Measurements from ENCODE around the gene TRAF3.
"Not testable (repeated sequence)": the region's sequence is repeated elsewhere in the genome, so short reads cannot be mapped to it uniquely, and the experiment has no call there.

TRAF3 gene

DNA sequence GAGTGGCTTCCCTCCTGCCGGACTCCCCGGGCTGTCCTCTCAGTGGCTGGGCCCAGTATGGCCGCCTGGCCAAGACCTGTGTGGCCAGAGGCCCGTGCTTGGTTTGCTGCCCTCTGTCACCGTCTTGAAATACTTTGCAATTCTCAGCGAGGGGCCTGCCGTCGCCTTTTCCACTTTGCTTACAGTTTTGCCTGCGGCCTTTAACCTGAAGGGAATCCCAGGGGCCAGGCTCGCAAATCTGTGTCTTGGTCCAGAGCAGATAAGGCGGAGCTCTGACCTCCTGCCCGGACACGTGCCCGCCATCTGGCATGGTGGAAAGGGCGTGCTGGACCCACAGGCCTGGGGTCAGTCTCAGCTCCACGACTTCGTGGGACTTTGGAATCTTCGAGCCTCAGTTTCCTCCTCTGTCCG lies 134.3 kb downstream of the TRAF3 start:
- no peak for DNase-seq

DNA sequence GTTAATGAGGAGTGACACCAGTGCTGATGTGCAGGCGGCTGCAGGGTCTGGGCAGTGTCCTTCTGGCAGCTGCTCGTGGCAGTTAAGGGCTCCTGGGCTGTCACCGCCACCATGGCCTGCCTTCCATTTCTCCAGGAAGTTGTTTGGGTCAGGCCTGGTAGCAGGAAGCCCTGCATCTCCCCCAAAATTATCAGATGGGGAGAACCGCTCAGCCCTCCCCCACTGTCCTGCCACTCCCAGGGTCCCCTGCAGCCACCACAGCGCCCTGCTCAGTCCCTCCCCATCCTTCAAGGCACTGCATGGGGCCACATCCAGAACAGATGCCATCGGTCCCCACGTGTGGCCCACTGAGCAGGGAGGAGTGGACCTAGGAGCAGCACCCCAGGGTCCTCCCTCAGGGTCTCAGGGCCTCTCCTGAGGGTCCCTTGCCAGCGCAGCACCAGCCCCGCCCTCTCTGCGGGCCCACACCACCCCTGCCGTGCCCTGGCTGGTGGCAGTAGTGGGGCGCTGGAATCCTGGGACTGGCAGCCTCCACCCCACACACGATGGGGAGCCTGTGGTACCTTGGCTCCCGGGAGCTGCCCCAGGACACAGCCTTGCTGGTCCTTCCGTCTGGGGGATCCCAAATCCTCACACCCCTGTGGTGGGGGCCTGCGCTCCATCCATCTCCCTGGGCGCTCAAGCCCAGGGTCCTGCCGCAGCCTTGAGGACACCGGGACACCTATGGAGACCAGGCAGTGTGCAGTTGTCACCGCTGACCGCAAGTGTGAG lies 134.9 kb downstream of the TRAF3 start:
- no peak for DNase-seq

DNA sequence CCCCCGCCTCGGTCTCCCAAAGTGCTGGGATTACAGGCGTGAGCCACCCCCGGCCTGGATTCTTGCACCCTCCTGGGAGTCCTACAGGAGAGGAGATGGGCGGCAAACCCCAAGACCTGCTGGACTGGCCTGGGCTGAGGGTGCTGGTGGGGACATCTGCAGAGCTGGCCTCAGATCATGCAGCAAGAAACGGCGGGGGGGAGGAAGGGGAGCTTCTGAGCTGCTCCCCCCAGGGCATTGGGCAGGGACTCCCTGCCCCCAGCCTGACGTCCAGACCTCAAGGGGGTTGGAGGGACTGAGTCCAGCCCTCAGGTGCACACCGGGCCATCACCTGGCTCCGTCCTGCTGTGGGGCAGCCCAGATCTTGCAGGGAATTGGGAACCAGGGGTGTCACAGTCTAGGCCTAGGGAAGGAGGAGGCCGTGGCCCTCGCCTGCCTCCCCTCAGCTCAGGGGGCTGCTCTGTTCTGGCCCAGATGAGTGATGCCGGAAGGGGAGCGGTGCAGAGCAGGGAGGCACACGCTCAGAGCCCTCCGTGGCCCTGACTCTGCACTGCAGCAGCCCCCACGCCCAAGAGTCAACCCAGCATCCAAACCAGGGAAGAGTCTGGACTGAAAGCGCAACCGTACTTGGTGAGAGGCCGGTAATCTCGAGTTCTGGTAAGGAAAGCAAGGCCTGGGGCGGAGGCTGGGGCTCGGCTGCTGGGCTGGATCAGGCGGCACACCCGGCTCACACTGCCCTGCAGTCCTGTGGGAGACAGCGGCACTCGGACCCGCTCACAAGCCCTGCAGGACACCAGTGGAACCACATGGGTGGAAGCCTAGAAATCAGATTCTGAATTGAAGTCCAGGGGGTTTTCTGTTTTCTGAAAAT lies 136.3 kb downstream of the TRAF3 start:
- DNase-seq: no peak

DNA sequence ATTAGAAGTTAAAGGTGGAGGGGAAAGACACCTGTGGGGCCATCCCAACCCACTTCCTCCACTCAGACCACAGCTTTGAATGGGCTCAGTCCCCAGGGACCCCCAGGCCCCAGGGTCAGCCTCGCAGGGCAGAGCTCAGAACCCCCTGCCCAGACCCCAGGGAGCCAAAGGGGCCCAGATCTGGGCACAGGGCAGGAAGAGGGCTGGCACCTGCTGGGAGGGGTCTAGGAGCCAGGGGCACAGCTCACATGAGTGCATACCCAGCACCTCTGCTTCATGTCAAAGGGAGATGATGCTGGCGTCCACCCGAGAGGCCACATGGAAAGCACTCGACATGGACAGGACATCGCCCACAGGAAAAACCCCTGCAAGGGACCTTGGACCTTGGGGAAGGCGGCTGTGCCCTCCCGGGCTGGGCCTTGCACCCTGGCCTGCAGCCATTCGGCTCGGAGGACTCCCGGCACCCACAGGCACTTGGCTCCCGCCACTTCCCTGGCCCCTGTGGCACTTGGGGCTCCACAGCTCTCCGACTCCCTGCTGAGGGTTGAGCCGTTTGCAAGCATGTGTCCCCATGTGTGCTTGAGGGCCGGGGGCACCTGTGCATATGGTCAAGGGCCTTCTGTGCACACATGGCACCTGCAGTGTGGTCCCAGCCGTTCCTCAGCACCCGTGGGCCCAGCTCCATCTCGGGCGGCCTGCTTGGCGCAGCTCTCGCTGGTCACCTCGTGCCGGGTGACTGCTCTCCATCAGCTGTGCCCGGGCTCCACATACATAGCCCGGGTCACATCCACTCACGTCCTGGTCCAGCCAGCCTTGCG lies 137.4 kb downstream of the TRAF3 start:
- no peak for DNase-seq

DNA sequence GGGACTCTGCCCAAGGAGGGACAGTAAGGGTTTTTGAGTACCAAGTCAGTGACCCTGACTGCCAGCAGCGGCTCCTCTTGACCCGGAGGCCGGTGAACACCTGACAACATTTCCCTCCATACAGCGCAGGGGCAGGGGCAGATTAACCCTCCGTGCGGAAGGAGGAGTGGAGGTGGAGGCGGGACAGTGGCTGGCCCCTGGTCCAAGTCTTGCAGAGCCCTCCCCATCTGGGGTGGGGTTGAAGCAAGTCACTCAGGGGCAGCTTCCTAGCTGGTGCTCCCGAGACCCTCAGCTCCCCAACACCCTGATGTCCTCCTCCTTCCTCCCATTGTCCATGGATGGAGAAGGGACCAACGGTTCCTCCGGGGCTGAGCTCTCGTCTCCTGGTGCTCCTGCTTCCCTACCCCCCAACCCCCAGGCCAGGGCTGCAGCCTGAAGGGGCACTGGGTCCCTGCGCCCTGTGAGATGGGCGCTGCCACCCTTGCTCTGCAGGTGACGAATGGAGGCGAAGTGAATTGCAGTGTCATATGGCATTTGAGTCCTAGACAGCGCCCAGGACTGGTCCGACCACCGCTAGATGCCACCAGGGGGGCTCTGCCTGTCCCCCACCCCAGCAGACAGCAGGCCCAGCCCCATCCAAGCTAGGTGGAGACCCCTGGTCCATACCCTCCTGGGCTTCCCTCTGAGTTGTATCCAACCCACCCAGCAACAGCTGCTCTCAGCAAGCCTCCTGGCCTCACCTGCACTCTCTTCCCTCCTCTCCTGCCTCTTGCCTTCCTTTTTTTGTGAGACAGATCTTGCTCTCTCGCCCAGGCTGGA lies 138.3 kb downstream of the TRAF3 start:
- no peak for DNase-seq

DNA sequence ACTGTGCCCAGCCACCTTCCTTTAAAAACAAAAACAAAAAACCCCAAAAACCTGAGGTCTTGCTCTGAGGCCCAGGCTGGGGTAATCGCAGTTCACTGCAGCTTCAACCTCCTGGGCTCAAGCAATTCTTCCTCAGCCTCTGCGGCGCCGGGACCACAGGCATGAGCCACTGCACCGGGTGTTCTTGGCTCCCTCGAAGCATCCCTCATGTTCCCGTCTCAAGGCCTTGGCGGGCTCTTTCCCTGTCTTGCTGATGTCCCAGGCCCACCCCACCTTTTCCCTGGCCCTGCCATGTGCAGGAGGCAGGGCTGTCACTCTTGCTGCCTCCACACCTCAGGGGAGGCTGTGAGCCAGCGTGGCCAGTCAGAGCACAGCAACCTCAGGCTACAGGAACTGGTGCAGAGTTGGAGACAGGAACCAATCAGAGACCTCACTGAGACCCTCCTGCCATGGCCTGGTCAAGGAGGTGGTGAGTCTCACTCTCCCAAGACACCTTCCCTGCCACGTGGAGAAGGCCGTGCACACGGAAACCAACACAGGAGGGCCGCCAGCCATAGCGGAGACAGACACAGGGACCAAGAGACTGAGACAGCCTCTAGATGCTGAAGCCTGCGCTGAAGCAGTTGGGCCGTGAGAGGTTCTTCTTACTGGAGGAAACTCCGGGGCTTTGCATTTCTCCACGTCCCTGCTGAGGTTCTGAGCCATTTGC lies 139.3 kb downstream of the TRAF3 start:
- no peak for DNase-seq

DNA sequence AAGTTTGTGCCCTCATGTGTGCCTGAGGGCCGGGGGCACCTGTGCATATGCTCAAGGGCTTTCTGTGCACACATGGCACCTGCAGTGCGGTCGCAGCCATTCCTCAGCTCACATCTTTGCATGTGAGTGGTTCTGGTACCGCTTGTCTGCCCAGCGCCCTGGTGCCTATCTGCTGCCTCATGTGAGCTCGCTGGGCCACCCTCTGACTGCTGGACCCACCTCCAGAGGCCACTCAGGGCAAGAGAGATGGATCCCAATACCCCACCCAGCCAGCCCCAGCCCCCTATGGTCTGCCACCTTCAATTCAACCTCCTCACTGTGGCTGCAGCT lies 139.8 kb downstream of the TRAF3 start:
- DNase-seq: no peak

DNA sequence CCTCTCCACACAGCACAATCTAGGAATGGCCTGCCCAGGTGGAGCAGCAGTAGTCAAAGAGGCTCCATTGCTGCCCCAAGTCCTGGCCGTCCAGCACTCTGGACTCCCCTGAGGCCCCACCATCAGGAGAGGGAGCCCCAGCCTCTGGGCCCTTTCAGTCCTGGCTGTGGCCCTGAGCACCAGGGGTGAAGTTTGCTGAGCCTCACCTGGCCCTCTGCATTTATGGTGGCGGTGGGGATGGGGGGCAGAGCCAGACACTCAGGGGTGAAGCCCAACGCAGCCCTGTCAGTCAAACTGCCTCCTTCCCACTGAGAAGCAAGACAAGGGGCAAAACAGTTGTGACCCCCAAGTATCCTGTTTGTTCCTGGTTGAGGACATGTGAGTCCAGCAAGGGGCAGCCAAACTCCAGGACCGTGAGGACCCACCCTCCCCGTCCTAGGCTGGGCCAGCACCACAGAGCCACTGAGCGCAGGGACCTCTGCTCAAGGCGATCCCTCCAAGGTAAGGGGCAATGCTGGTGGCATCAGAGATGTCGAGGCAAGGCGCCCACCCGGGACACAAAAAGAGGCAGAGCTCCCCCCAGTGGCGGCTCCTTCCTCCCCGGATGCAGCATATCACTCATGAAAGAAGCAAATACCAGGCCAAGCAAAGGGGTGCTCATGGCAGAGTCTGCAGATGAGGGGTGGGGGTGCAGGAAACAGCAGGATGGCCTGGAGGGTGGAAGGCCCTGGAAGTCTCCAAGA lies 140.4 kb downstream of the TRAF3 start:
- no peak for DNase-seq

DNA sequence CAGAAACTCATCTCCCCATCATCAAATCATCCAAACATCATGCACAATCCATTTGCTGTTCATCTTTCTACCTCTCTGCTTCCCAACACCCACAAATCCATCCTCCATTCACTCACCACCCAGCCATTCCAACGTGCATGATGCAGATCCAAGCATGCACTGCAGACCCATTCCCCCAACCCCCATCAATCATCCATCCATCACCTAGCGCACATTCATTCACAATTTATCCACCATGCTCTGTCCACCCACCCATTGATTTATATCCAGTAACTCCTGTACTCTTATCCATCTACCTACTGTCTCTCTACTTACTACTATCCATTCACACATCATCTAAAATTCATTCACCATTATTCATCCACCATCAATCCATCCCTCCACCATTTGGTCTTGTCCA lies 141.2 kb downstream of the TRAF3 start:
- no peak for DNase-seq

DNA sequence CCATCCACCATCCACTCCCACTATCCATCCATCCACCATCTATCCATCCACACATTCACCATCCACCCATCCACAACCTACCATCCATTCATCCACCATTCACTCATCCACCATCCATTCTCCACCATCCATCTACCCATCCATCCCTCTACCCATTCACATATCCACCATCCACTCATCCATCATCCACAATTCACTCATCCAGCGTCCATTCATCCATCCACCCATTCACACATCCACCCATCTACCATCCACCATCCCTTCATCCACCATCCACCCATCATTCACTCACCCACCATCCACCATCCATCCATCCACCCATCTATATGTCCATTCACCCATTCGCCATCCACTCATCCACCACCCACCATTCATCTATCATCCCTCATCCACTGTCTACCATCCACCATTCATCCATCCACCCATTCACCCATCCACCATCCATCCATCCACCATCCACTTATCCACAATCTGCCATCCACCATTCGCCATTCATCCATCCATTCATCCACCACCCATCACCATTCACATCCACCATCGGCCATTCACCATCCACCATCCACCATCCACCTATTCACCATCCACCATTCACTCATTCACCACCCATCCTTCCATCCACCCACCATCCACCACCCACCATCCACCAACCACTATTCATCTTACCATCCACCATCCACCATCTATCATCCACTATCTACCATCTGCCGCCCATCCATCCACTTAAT lies 143.2 kb downstream of the TRAF3 start:
- no peak for DNase-seq

DNA sequence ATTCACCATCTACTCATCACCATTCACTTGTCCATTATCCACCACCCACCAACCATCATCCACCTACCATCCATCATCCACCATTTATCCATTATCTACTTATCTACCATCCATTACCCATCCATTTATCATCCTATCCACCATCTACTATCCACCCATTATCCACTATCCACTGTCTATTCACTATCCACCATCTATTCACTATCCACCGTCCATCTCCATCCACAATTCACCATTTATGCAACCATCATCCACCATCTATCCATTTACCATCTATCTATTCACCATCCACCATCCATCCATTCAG lies 143.7 kb downstream of the TRAF3 start:
- DNase-seq: no peak

DNA sequence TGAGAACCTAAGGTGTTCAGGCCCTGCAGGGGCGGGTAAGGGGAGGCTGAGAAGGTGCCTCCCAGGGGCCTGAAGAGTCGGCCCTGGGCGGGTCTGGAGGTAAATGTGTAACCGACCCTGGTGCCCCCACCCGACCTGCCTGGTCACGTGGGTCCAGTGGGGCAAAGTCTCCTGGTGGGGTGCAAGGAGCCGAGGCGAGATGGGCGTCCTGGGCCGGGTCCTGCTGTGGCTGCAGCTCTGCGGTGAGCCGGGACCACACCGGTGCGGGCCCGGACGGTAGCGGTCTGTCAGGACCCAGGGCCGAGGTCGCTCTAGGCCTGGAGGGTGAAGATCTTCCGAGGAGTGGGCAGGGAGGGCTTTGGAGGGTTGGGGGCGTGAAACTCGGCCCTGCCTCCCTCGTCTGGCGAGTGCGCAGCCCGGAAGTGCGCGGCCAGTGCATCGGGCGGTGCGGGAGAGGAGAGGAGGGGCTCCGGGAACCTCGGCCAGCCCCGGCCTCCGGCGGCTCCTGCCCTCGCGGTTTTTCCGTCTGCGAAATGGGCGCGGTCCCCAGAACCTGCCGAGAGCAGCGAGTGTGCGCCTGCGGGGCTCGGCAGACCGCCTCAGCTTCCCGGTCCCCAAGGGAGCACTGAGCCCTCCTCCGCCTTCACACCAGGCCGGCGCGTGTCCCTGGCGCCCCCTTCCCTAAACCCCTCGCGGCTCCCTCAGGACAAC lies 145.4 kb downstream of the TRAF3 start, which contains the start of gene AMN:
Gene AMN (plus strand): TSS at position 174 of the 711 bp plus-strand sequence. CDS start 26 bp downstream, at position 200.
- DNase-seq: no peak

DNA sequence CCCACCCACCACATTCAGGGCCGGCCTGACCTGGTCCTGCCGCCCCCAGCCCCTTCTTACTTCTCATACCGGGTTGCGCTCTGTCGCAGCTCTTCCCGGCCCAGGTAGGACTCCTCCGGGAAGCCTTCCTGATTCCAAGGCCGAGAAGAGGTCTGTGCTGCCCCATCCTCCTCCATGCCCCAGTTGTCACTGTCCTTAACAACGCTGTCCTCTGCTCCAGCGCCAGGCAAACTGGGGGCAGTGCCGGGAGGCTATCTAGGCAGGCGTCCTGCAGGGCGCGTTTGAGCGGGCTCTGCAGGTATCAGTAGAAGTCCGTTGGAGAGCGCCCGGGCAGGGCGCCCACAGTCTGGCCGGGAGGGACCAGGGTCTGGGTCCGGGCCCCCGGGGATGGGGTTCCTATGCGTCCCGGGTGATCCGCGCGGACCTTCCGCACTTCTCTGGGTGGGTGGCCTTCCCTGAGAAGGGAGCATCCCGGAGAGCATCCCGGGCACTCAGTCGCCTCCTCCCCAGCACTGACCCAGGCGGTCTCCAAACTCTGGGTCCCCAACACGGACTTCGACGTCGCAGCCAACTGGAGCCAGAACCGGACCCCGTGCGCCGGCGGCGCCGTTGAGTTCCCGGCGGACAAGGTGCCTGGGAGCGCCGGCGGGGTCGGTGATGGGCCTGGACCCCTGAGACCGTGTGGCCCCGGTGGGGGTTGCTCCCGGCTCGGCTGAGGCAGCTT lies 146.1 kb downstream of the TRAF3 start:
- no peak for DNase-seq

DNA sequence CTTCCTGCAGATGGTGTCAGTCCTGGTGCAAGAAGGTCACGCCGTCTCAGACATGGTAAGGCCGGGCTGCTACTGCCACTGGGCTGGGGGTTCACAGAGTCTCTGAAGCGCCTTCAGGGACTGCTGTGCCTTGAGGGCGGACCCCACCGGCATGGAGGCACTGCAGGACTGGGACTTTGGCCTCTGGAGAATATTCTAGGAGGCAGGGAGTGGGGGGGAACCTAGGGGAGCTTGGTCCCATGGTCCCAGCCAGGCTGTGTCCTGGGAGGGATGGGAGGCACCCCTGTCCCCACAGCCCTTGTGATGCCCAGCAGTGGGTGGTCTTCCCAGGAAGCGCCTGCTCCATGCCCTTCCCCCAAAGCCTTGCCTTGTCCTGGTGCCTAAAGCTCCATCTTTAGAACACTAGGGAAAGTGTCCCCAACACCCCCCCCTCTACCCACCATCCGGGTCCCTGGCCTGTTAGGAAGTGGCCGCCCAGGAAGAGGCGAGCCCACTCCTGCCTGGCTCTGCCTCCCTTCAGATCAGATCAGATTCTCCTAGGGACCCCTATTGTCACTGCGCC lies 146.8 kb downstream of the TRAF3 start:
- DNase-seq: no peak

DNA sequence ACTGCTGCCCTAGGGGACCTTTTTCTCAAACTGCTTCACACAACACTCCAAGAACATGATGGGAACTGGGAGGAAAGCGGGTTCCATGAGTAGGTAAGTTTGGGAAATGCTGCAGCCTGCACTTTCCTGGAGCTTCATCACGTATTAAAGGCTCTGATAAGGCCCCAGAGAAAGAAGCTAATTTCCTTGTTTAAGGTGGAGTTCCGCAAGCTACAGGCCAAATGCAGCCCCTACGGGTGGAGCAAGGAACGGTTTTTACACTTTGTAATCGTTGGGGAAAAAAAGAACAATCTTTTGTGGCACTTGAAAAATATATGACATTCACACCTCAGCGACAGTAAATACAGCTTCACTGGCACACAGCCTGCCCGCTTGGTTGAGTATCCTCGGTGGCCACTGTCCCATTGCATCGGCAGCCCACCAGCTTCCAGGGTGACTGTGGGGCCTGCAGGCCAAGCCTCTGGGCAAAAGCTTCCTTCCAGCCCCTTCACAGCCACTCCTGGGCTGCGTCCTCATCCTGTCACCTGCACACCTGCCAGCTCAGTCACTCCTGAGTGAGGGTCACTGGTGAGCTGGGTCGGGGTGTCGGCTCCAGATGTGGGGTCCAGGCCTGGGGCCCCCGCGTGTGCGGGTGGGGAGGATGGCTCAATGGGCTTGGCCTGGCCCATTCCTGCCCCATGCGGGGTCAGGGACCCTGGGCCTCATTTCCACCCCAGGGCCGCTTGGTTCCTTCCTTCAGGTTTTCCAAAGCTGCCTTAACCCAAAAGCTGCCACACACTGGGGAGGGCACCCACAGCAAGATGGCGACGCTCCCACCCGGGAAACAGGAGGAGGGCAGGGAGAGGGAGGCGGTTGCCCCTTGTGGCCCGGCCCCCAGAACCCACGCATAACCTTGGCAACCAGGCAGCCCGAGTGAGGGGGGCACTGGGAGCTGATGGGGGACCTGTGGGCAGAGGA lies 147.7 kb downstream of the TRAF3 start:
- DNase-seq: no peak

DNA sequence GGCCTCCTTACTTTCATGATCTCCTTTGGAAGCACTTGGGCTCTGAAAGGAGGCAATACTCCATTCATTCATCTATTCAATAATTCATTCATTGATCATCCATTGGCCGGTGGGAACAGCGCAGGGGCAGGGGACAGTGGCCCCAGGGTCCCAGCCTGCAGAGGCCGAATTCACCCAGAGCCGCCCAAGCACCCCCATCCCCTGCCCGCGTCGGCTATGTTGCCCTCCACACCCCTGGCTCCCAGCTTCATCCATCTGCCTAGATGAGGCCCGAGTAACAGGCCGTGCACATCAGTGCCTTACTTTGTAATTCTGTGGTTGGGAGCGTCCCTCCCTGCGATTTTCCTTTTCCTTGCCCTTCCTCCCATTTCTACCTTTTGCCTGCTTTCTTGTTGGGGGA lies 148.4 kb downstream of the TRAF3 start:
- no peak for DNase-seq

DNA sequence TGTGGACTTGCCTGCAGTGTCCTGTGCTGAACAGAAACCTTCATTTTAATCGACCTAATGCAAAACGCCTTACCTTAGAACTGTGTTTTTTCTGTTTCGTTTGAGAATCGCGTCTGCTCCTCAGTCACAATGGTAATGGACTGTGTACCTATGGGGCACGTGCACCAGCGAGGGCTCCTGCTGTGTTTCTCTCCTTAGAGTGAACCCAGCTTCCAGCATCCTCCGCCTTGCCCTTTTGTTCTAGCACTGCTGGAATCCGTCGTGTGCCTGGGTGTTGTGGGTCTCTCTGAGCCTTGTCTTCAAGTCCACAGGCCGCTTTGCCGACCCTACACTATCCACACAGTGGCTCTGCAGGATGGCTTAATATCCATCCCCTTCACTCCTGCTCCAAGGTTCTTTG lies 148.9 kb downstream of the TRAF3 start:
- DNase-seq: no peak

DNA sequence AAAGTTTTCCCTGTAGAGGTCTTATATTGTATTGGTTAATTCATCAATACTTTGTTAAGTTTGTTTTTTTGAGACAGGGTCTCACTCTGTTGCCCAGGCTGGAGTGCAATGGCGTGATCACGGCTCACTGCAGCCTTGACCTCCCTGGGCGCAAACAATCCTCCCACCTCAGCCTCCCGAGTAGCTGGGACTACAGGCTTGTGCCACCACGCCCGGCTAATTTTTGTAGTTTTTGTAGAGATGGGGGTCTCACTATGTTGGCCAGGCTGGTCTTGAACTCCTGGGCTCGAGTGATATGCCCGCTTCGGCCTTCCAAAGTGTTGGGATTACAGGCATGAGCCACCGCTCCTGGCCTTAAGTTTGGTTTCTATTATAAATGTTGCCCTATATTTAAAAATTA lies 149.6 kb downstream of the TRAF3 start:
- DNase-seq: not testable (repeated sequence)
